Endometrial microvascular endothelial cells (primary cell): Measurements from ENCODE around the gene SGSH. TPM values are rescaled to one million over a fixed set of nuclear protein-coding genes. Genes with fewer than 3 reads are reported as not detected.
"Not testable (repeated sequence)": the region's sequence is repeated elsewhere in the genome, so short reads cannot be mapped to it uniquely, and the experiment has no call there.

Experiments
- in situ Hi-C: cut with HindIII; loops from 2 replicates; pipeline ENCODE4 v1.10.0; 2017; ENCODE audit warnings: low sequenced_read_pairs, low pct_unique_long_range_greater_than_20kb; ENCODE audit errors: inconsistent ontology term
- total RNA-seq: library from RNA; depleted of rRNA; stranded (reverse); fragments of >200 nt; gene quantifications from one replicate; pipeline ENCODE4 v1.2.3, GENCODE V29; 2015; ENCODE audit errors: inconsistent ontology term

The SGSH gene
- total RNA-seq, 1 donor from 2014 or later = 60.3 TPM

DNA sequence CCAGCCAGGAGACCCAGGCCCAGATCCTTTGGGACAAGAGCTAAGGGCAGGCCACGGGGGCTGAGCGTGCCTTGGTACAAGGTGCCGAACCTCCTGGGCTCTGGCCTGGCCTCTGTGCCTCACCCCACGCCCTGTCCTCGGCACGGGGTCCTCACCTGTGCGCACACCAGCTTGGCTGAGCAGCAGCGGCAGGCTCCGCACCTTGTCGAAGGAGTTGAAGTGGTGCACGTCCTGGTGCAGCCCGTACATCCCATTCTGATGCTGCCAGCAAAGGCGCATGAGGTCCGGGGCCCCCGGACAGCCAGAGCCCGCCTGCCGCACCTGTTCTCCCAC, 5.3 kb downstream of the SGSH start:
- in situ Hi-C loops = no loop called here

DNA sequence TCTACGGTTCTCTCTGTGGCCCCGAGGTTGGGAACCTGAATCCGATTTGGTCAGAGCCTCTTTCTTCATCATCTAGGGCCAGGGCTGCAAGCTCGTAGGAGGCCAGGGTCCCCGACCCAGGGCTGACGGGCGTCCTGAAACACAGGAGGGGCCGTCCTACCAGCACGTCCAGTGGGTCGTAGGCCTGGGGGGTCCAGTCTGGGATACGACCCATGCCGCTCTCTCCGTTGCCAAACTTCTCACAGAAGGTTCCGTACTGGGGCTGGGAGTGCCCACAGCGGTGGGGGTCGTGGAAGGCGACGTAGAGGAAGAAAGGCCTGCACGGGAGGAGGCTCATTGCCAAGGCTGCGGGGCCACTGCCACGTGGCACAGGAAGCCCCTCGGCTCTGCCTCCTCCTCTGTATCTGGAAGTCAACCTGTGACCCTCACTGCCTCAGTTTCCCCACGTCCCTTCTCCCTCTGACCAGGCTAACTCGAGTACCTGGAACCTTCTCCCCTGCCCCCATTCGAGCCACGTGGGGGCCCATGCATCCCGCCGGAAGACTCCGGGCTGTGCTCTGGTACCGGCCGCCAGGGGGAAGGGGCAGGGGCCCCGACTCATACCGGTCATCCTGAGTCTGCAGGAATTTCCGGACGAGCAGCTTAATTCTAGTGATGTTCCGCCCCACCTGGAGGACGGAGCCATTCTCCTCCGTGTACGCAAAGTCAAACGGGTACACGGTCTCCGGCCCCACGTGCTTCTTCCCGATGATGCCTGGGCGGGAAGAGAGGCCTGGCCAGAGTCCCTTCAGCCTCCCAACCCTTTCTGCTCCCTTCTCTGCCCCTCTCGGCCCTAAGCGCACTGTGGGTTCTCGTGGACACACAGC, 5.9 kb downstream of the SGSH start:
- in situ Hi-C loops = no loop called here

DNA sequence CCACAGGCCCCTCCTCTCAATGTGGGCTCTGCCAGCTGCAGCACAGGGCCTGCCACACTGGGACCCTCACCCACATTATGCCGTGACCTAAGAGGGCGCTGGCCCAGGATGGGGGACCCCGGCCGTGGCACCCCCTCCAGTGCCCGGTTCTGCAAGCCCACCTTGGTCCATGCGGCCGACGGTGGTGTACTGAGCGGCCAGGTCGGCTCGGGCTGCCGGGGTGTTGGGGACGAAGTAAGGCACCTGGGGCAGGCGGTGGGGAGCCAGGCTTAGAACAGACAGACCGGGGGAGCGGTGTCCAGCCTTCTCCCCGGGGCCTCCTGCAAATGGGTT, 6.5 kb downstream of the SGSH start:
- in situ Hi-C loops = no loop called here

DNA sequence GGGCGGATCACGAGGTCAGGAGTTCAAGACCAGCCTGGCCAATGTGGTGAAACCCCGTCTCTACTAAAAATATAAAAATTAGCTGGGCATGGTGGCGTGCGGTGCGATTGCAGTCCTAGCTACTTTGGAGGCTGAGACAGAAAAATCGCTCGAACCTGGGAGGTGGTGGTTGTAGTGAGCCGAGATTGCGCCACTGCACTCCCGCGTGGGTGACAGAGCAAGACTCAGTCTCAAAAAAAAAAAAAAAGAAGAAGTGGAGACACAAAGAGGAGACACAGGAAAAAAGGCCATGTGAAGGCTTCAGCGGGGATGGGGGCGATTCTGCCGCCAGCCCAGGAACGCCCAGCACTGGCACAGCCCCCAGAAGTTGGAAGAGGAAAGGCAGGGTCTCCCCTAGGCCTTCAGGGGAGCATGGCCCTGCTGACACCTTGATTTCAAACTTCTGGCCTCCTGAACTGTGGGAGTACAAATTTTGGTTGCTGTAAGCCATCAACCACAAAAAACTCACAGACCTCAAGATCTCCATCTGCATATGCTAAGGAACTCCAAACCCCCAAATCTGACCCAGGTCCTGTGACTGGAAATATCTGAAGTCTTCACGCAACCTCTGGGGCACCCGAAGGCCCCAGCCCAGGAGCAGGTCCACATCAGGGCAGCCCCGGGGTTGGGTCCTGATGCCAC, 7.0 kb downstream of the SGSH start:
- in situ Hi-C loops = no loop called here

DNA sequence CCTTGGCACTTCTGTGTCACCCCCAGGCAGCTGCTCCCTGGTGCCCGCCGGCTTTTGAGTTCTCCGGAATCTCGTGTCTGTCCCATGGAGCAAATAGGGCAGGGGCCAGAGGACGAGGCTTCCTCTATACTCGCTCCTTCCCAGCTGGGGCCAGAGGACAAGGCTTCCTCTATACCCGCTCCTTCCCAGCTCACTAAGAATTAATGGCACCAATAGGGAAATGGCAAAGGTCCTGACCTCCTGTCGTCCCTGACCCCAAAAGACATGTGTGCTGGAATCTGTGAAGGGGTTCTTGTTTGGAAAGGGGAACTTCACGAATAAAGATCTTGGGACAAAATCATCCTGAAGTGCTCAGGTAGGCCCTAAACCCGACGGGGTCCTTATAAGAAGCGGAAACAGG, 7.6 kb downstream of the SGSH start:
- in situ Hi-C loops = no loop called here

DNA sequence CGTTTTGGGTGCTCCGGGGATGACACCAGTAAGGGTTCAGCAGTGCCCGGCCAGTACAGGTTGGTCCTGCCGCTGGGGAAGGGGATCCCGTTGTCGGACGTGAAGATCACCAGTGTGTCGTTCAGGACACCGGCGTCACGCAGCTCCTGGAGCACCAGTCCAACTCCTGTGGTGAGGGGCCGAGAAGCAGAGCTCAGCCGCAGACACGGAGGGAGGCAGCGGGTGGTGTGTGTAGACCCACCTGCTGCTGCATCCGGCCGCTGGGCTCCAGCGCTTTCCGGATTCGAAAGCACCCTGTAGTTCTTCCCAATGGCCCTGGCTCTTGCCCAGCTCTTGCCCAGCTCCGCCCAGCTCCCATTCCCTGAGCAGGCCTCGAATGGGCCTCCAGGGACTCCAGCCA, 8.0 kb downstream of the SGSH start:
- in situ Hi-C loops = no loop called here

DNA sequence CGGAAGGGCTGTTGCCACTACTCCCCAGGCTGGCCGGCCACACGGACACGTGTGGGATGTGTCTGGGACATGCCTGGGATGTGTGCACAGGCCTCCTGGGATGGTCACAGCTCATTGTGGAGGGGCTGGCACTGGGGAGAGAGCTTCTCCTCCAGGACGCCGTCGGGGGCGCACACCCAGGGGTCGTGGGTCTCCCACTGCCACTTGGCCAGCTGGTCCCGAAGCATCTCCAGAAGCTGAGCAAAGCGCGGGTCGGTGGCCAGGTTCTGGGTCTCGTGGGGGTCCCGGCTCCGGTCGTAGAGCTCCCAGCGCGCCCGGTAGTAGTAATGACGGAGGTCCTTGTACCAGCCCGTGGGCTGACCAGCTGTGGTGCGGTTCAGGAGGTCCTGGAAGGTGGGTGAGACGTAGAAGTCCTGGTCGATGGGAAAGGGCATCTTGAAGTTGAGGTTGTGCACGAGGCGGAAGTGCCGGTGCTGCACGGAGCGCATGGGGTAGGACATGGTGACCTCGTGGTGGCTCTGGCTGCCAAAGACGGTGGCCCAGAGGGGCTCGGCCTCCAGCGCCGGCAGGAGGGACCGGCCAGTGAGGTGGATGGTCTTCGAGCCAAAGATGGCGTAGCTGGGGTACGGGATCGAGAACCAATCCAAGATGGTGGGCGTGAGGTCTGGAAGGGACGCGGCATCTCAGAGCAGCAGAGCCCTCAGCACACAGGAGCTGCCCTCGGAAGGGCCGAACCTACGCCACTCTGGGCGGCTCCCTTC, 9.6 kb downstream of the SGSH start:
- in situ Hi-C loops = no loop called here

DNA sequence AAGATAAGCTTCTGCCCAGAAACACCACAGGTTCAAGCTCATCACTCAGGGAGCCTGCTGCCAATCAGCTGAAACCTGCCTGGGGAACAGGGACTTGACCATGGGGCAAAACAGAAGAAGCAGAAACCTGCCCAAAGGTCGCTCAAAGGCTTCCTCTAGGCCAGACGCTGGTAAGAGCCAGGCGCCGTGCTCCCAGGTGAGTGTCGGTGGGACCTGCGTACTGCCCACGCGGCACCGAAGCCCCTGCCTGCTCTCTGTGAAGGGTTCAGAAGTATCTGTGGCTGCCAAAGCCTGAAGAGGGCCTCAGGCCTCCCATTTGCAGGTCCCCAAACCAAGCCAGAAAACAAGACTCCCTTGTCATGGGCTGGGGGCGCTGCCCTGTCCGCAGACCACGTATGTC, 10.4 kb downstream of the SGSH start:
- in situ Hi-C loops = no loop called here

DNA sequence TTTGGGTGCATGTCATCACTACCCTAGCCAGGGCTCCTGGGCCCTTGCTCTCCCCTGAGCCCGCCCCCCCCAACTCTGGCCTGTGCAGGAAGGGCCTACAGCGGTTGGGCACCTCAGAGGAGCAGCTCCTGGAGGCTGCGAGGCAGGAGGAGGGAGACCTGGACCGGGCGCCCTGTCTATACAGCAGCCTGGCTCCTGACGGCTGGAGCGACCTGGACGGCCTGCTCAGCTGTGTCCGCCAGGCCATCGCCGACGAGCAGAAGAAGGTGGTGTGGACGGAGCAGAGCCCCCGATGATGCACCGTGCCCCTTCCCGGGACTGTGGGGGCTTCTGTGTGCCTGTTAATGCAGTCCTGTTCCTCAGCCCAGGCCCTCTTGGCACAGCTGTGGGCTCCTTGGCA, 12.1 kb downstream of the SGSH start:
- in situ Hi-C loops = no loop called here

DNA sequence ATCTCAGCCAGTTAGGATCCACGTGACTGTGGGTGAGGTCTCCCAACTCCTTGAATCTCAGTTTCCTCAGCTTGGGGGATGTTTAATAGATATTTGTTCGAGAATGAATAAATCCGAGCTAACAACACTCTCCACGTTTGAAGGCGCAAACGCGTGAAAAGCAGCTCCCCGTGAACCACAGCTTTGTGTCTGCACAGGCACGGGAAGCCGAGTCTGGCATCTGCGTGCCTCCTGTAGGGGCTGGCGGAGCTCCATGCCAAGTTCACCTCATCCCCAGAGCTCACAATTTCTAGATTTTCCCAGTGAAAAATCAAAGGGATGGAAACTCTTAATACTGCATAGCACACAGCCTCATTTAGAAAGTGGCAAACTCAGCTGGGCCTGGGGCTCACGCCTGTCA, 14.3 kb downstream of the SGSH start:
- in situ Hi-C loops = no loop called here

DNA sequence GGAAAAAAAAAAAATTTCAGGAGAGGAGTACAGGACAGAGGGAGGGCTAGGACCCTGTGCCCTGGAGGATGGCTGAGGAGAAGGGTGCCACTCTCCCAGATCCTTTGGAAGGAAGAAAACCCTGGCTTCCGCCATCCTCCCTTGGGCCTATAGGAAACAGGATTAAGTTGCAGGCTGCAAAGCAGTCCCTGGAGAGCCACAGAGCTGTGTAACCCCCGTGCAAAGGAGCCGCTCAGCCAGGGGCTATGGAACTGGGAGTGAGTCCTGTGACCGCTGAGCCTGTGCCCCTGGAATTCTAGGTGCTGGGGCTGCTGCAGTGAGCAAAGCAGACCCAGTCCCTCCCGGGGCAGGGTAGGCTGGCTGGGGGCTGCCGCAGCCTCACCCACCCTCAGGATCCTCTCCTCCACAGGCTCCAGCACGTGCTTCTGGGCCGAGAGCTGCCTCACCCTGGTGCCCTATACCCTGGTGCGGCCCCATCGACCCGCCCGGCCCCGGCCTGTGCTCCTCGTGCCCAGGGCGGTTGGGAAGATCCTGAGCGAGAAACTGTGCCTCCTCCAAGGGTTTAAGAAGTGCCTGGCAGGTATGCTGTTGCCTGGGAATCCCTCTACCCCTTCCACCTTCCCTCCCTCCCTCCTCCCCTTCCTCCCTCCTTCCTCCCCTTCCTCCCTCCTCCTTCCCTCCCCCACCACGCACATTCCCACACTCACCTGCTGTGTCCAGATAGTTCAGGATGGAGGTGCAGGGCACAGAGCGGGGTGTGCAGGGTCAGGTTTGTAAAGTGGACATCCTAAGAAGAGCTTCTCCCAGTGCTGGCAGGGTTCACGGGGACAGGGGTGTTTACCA, 15.3 kb downstream of the SGSH start:
- in situ Hi-C loops = no loop called here

DNA sequence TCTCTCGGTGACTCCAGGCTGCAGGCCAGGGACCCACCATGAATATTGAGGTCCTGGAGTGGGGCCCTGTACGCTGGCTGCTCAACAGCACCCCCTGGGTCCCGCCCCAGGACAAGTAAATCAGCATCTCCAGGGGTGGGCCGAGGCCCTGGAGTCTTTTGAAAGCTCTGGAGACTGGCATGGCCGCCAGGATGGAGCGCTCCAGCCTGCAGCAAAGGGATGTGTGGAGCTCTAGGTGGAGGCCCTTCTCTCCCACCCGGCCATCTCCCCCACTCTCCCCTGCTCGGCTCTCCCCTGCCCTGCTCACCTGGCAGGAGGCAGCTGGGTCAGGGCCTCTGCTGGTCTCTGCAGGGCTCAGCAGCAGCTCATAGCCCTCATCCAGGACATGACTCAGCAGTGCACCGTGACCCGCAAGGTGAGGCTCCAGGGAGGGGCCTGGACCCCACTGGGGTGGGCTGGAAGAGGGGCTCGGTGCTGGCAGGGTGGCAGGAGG, 16.6 kb downstream of the SGSH start:
- in situ Hi-C loops = no loop called here

DNA sequence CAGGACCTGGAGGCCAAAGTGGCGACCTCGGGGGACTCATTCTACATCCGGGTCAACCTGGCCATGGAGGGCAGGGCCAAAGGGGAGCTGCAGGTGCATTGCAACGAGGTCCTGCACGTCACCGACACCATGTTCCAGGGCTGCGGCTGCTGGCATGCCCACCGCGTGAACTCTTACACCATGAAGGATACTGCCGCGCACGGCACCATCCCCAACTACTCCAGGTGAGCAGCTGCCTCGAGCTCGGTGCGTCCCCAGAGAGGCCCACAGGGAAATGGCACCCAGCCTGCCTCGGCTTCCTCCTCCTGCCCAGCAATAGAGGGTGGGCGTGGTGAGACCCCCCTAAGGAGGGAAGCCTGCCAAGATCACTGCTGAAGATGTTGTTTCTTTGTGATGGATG, 17.9 kb downstream of the SGSH start:
- in situ Hi-C loops = no loop called here

DNA sequence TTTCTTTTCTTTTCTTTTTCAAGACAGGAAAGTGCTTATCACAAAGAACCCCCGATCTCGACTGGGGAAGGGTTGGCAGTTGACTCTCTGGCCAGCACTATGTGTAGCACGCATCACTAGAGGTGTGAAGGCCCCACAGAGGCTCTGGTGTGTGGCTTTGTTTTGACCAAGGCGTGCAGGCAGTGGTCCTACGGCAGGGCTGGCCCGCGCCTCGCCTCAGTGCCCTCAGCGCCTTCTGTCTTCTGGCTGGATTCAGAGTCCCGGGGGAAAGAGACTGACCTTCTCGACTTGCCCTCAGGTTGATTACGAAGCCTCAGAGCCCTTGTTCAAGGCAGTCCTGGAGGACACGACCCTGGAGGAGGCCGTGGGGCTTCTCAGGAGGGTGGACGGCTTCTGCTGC, 18.7 kb downstream of the SGSH start:
- in situ Hi-C loops = no loop called here

DNA sequence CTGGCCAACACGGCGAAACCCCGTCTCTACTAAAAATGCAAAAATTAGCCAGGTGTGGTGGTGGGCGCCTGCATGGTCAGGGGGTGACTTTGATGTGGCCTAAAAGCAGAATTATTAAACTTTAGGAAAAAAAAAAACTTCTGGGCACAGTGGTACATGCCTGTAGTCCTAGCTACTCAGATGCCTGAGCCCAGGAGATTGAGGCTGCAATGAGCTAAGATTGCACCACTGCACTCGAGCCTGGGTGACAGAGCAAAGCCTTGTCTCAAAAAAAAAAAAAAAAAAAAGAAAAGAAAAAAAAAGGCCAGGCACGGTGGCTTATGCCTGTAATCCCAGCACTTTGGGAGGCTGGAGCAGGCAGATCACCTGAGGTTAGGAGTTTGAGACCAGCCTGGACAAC, 20.8 kb downstream of the SGSH start:
- in situ Hi-C loops = not testable (repeated sequence)

DNA sequence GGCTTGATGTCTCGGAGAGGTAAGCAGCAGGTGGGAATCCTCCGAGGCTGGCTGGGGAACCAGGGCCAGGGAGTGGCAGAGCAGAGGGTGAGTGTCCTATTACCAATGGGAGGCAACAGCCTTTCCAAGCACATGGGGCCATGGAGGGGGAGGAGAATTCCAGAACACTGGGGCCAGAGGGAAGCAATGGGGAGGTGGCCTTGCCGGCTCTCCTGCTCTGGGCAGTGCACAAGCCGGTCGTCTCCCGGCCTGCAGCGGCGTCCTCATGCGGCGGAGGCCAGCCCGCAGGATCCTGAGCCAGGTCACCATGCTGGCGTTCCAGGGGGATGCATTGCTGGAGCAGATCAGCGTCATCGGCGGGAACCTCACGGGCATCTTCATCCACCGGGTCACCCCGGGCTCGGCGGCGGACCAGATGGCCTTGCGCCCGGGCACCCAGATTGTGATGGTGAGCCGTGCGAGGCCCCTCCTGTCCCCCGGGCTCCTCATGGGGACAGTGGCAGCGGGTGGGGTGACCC, 21.9 kb downstream of the SGSH start:
- in situ Hi-C loops = no loop called here

DNA sequence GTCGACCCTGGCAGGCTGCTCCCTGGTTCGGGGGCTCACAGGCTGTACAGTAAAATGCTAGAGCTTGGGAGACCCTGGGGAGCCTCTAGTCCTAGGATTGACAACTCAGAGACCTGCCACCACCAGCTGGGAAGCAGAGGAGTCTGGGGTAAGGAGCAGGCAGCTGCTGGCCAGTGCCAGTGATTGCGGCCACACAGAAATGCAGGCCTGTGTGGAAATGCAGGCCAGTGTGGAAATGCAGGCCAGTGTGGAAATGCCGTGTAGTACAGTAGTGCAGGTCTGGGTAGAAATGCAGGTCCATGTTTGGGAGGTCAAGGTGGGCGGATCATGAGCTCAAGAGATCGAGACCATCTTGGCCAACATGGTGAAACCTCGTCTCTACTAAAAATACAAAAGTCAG, 23.5 kb downstream of the SGSH start:
- in situ Hi-C loops = no loop called here

DNA sequence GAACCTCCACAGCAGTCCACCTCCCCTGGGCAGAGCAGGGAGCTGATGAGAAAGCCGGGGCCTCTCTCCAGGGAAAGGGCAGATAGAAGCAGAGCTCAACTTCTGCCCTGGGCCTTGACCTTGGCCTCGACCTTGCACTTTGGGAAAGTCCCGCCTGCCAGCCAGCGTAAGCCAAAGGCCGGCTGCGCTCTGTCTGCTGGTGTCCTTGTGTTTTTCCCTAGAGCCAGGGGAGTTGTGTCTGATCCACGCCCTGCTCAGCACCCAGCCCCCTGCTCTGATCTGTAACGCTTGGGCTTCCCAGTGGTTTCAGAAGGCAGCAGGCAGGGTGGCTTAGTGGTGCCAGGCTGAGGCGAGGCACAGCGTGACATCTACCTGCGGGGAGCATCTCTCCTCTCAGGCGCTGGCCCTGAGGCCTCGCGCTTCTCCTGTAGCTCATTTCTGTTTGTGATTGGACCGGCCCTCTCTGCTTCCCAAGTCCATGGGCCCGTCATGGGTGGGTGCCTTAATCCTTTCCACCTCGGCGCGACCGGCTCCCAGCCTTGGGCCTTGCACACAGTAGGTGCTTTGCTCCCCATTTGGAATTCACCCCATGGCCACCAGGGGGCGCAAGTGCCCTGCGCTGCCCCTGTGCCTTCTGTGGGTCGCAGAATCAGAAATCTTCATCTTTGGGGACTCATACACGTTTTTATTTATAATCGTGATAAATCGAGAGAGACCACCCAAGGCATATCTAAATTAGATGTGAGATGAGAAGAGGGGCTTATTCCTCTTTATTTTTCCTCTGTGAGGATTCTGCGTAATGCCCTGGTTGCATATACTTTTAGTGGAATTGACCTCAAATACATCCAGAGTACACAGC, 24.2 kb downstream of the SGSH start:
- in situ Hi-C loops = no loop called here
